Stimulated activated effector memory CD8-positive, alpha-beta T cell treated with anti-CD3 and anti-CD28 coated beads, Interleukin-12 subunit alpha, Interleukin-12 subunit beta, amount 100 ng/mL, for 72 hours (primary cell): Measurements from ENCODE around the gene TMEM212.

Experiments used
- ATAC-seq: fragments of 150-1000 bp; cut with Tn5 transposase; 2 replicates; pipeline ENCODE4 v1.10.0; 2021
- DNase-seq, 2 donors: peaks; one replicate each; pipeline ENCODE4 v3.0.0; 2021 to 2022; ENCODE audit warnings: low spot score in 2 of 2
- H3K27ac Mint-ChIP-seq: one replicate; pipeline ENCODE4 v1.8.0; 2022; ENCODE audit warnings: mild to moderate bottlenecking, mixed read lengths
- H3K36me3 Mint-ChIP-seq: one replicate; pipeline ENCODE4 v1.8.0; 2022; ENCODE audit warnings: mild to moderate bottlenecking, mixed read lengths
- H3K4me1 Mint-ChIP-seq: one replicate; pipeline ENCODE4 v1.8.0; 2022; ENCODE audit warnings: mixed read lengths
- H3K4me3 Mint-ChIP-seq: one replicate; pipeline ENCODE4 v1.8.0; 2022; ENCODE audit warnings: mild to moderate bottlenecking, mixed read lengths
- H3K9me3 Mint-ChIP-seq: one replicate; pipeline ENCODE4 v1.8.0; 2022; ENCODE audit warnings: mixed read lengths

Gene TMEM212

GRCh38 chr3:171824116-171824515 lies 19.0 kb upstream of the TMEM212 start:
- ATAC-seq (no peak), DNase-seq (no peak)
- Mint-ChIP-seq H3K9me3 (no peaks in the 10 kb centered on the region), H3K36me3 (no peaks in the 10 kb centered on the region), H3K4me3 (no peak overlapping the region), H3K27ac (no peak overlapping the region), H3K4me1 (peaks cover 39% of the 10 kb centered on the region)

DNA sequence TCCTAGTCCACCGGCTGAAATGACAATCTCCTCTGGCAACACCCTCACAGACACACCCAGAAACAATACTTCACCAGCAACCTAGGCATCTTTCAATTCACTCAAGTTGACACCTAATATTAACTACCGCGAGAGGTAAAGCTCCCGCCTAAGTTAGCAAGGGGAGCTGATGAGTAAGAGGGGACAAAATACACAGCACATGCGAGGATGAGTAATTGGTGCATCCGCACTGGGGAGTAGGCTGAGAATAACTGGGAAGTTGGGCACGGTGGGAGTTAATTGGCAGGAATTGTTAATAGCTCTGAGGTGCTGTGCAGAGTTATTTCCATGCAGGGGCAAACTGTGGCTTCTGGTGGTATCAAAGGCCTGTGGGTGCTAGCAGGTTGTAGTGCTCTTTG lies 18.3 kb upstream of the TMEM212 start:
- H3K9me3 Mint-ChIP-seq: no peaks in the 10 kb centered on the region
- DNase-seq (no peak), ATAC-seq (no peak)
- no peaks in the 10 kb centered on the region for H3K36me3 Mint-ChIP-seq
- H3K27ac Mint-ChIP-seq: no peak overlapping the region
- H3K4me1 Mint-ChIP-seq: peaks cover 46% of the 10 kb centered on the region
- H3K4me3 Mint-ChIP-seq: no peak overlapping the region

GRCh38 chr3:171825222-171825828 lies 17.8 kb upstream of the TMEM212 start:
- Mint-ChIP-seq H3K4me1 (peaks cover 47% of the 10 kb centered on the region), H3K36me3 (no peaks in the 10 kb centered on the region), H3K4me3 (no peak overlapping the region), H3K9me3 (no peaks in the 10 kb centered on the region), H3K27ac (no peak overlapping the region)
- DNase-seq (no peak), ATAC-seq (no peak)

GRCh38 chr3:171827385-171827784 lies 15.8 kb upstream of the TMEM212 start:
- no peaks in the 10 kb centered on the region for H3K36me3 Mint-ChIP-seq
- peak overlapping the region; percentile 82 for H3K27ac Mint-ChIP-seq
- peak overlapping the region; percentile 59 for H3K4me3 Mint-ChIP-seq
- peak; percentile 49 for ATAC-seq
- peaks cover 35% of the 10 kb centered on the region for H3K4me1 Mint-ChIP-seq
- no peaks in the 10 kb centered on the region for H3K9me3 Mint-ChIP-seq
- DNase-seq: no peak

DNA sequence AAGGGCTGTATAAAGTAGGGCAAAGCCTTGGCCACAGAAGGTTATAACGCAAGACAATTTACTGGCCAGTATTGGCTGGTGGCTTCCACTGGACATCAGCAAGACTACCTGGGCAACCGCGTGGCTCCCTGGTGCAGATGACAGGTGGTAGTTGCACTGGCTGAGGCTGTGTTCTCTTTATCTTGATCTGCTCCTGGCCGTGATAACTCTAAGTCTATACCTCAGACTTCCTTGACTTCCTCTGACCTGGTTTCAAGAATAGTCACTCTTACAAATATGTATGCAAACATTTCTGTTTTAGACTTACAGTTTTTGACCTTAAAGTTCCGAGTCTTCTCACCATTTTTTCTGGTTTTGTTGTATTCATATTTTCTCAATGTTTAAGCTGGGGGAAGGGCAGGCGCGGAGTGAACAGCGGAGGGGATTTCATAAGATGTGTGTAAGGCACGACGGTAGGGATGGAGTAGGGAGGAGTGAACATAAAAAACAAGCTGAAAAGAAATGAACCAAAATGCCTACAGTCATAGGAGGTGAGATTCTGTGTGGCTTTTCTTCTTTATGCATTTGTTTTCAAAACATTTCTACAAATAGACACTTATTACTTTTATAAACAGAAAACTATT lies 15.2 kb upstream of the TMEM212 start:
- ATAC-seq: peak; percentile 85
- peak overlapping the region; percentile 82 for H3K27ac Mint-ChIP-seq
- peaks cover 35% of the 10 kb centered on the region for H3K4me1 Mint-ChIP-seq
- no peak for DNase-seq
- H3K36me3 Mint-ChIP-seq: no peaks in the 10 kb centered on the region
- no peaks in the 10 kb centered on the region for H3K9me3 Mint-ChIP-seq
- H3K4me3 Mint-ChIP-seq: peak overlapping the region; percentile 59

DNA sequence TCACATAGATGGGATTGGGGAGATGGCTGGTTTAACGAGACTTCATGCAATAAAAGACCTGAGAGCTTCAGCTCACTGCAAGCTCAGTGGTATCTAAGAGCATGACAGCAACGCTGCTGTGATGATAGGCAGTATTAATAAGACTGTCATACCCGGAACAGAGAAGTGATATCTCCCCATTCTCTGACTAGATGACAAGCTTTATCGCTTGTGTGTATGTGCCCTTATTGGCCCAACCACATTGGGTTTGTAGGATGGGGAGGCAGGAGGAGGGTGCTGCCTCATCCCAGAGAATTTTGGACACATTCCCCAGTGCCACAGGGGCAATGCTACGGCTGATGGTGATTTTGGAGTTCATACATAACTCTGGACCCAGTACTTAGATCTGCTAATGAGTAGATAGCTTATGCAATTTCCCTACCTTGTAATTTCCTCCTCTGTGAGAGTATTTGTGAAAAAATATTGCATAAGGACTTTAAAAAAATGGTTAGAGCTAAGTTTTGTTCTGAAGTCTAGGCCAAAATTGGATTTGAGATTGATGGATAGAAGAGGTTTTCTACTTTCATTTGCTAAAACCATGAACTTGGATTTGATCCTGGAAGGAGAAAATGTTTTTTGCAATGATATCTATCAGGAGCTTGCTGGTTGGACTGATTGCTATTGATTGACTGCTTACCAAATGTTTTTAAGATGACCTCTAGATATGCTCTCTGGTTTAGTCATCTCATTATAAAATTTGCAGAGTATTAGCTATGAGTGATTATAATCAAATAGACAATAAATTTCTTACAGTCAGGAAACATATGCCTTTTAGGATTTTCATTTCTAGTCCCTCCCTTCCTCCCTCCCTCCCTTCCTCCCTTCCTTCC lies 14.0 kb upstream of the TMEM212 start:
- peak; percentile 68 for ATAC-seq
- H3K4me3 Mint-ChIP-seq: peak overlapping the region; percentile 59
- no peak overlapping the region for H3K27ac Mint-ChIP-seq
- no peaks in the 10 kb centered on the region for H3K36me3 Mint-ChIP-seq
- DNase-seq: no peak
- H3K4me1 Mint-ChIP-seq: peaks cover 35% of the 10 kb centered on the region
- H3K9me3 Mint-ChIP-seq: no peaks in the 10 kb centered on the region

GRCh38 chr3:171829841-171830517 lies 13.2 kb upstream of the TMEM212 start:
- no peaks in the 10 kb centered on the region for H3K9me3 Mint-ChIP-seq
- ATAC-seq: peak; percentile 47
- H3K4me3 Mint-ChIP-seq: no peak overlapping the region
- H3K27ac Mint-ChIP-seq: no peak overlapping the region
- H3K4me1 Mint-ChIP-seq: peaks cover 35% of the 10 kb centered on the region
- DNase-seq: no peak
- H3K36me3 Mint-ChIP-seq: no peaks in the 10 kb centered on the region

GRCh38 chr3:171830518-171830875 lies 12.7 kb upstream of the TMEM212 start:
- Mint-ChIP-seq H3K9me3 (no peaks in the 10 kb centered on the region), H3K27ac (no peak overlapping the region), H3K4me3 (no peak overlapping the region), H3K4me1 (peaks cover 35% of the 10 kb centered on the region), H3K36me3 (no peaks in the 10 kb centered on the region)
- ATAC-seq (no peak), DNase-seq (no peak)

DNA sequence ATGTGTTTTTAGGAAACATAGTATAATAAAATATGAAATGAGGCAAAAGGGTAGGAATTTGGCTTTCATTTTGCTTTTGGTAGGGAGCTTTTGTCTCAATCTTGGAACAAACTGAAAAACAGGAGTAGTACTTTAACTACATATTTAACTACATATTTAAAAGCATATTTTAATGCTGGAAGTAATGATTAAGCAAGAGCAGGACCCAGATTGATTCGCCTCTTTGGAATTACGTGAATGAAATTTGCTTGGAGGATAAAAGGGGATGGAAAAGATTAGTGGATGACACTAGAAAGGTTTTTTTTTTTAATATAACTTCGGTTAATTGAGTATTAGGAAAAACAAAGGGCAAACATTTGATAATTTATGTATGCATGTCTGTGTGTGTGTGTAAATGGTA lies 11.2 kb upstream of the TMEM212 start:
- no peak for ATAC-seq
- no peaks in the 10 kb centered on the region for H3K36me3 Mint-ChIP-seq
- H3K27ac Mint-ChIP-seq: no peak overlapping the region
- peaks cover 30% of the 10 kb centered on the region for H3K4me1 Mint-ChIP-seq
- DNase-seq: no peak
- no peaks in the 10 kb centered on the region for H3K9me3 Mint-ChIP-seq
- H3K4me3 Mint-ChIP-seq: no peak overlapping the region

DNA sequence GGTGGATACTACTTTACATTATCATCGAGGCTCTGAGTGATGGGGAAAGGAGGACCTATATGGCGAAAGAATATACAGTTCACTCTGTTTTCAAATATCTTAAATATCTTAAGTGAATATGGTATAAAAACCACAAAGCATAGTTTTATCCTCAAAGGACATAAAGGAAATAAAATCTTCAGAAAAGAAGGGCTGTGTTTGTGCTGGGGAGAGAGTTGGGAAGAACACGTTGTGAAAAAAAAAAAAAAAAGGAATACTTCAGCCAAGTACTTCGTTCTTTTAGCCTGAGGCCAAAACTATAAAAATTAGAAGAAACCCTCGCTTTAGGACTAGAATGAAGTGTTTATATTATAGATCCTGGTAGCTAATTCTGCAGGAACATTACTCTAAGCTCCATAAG lies 10.2 kb upstream of the TMEM212 start:
- Mint-ChIP-seq H3K4me3 (no peak overlapping the region), H3K9me3 (no peaks in the 10 kb centered on the region), H3K4me1 (peaks cover 20% of the 10 kb centered on the region), H3K36me3 (no peaks in the 10 kb centered on the region), H3K27ac (no peak overlapping the region)
- no peak for DNase-seq
- ATAC-seq: no peak

GRCh38 chr3:171833789-171834460 lies 9.2 kb upstream of the TMEM212 start:
- no peaks in the 10 kb centered on the region for H3K36me3 Mint-ChIP-seq
- H3K9me3 Mint-ChIP-seq: no peaks in the 10 kb centered on the region
- DNase-seq: no peak
- H3K4me1 Mint-ChIP-seq: peaks cover 10% of the 10 kb centered on the region
- ATAC-seq: peak; percentile 58
- no peak overlapping the region for H3K4me3 Mint-ChIP-seq
- H3K27ac Mint-ChIP-seq: no peak overlapping the region

DNA sequence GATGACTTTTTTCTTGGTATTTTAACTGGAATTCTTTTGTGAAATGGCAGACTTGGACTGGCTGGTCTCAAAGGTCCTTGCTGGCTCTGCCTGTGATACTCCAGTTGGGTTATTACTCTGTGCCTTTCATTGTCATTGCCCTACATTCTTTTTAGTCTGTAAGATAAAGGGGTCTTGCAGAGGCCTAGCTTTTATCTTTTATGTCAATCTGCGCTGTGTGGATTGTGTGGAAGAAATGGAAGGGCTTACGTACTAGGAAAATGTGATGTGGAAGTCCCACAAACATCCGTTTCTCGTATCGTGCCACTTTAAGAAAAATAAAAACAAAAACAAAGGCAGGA lies 8.7 kb upstream of the TMEM212 start:
- Mint-ChIP-seq H3K4me3 (no peak overlapping the region), H3K27ac (no peak overlapping the region), H3K4me1 (peaks cover 5% of the 10 kb centered on the region), H3K36me3 (no peaks in the 10 kb centered on the region), H3K9me3 (no peaks in the 10 kb centered on the region)
- ATAC-seq (no peak), DNase-seq (no peak)

DNA sequence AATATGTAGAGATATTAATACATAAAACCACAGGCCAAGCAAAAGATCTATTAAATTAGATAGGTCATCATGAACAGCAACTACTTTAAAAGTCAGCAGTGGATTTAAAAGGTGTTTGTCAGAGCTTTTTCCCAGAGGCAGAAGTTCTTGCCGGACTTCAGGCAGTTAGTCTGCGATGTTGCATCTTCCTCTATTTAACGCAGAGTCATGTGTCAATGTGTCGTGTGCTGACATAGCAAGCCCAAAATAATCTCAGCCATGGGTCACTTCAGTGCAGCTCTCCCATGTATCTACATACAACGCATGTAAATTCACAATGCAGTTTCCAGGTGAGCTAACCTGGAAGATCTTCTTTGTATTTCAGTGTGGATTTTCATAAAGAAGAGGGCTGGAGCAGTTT lies 8.0 kb upstream of the TMEM212 start:
- no peaks in the 10 kb centered on the region for H3K36me3 Mint-ChIP-seq
- no peaks in the 10 kb centered on the region for H3K4me1 Mint-ChIP-seq
- no peak for DNase-seq
- H3K4me3 Mint-ChIP-seq: no peak overlapping the region
- no peak overlapping the region for H3K27ac Mint-ChIP-seq
- no peaks in the 10 kb centered on the region for H3K9me3 Mint-ChIP-seq
- no peak for ATAC-seq

DNA sequence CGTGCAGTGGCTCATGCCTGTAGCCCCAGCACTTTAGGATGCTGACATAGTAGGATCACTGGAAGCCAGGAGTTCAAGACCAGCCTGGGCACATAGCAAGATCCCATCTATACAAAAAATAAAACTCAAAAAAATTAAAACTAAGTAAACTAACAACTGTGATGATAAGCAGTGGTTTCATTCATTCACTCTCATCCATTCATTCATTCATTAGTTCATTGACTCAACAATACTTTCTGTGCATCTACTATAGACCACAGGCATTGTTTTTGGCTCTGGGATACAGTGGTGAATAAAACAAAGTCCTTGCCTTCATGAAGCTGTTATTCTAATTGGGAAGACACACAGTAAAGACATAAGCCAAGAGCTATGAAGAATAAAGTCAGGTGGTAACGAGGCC lies 7.5 kb upstream of the TMEM212 start:
- no peaks in the 10 kb centered on the region for H3K9me3 Mint-ChIP-seq
- no peak overlapping the region for H3K4me3 Mint-ChIP-seq
- ATAC-seq (no peak), DNase-seq (no peak)
- no peak overlapping the region for H3K27ac Mint-ChIP-seq
- no peaks in the 10 kb centered on the region for H3K36me3 Mint-ChIP-seq
- no peaks in the 10 kb centered on the region for H3K4me1 Mint-ChIP-seq

GRCh38 chr3:171836855-171837254 lies 6.3 kb upstream of the TMEM212 start:
- Mint-ChIP-seq H3K9me3 (no peaks in the 10 kb centered on the region), H3K4me3 (no peak overlapping the region), H3K27ac (no peak overlapping the region), H3K4me1 (no peaks in the 10 kb centered on the region), H3K36me3 (no peaks in the 10 kb centered on the region)
- ATAC-seq (no peak), DNase-seq (no peak)
